Prostate gland (tissue), 2 donors: ENCODE measurements around the gene ZBTB25. TPM values are rescaled to one million over a fixed set of nuclear protein-coding genes. Genes with fewer than 3 reads are reported as not detected.
"Not testable (repeated sequence)": the region's sequence is repeated elsewhere in the genome, so short reads cannot be mapped to it uniquely, and the experiment has no call there.

Source experiments
- DNase-seq: peaks from one replicate; pipeline ENCODE4 v3.0.0-alpha.2; 2019; ENCODE audit warnings: low spot score
- H3K27ac ChIP-seq, 2 donors: fragments of 200-600 bp; sonication (generic); 2 replicates each; pipeline ENCODE4 v1.5.1; 2017 to 2019
- H3K27me3 ChIP-seq: fragments of 200-600 bp; sonication (generic); replicated peaks from 2 replicates; pipeline ENCODE4 v1.5.1; 2019; ENCODE audit not compliant: insufficient read depth
- H3K36me3 ChIP-seq, 2 donors: fragments of 200-600 bp; sonication (generic); 1 replicate in 1 of 2; 2 replicates in 1 of 2; pipeline versions ENCODE4 v1.5.1 to v1.8.1; 2017 to 2019
- H3K4me1 ChIP-seq: fragments of 200-600 bp; sonication (generic); replicated peaks from 2 replicates; pipeline ENCODE4 v1.5.1; 2019
- H3K4me3 ChIP-seq, 2 donors: fragments of 200-600 bp; sonication (generic); 2 replicates each; pipeline ENCODE4 v1.5.1; 2017 to 2019
- H3K9me3 ChIP-seq: fragments of 200-600 bp; sonication (generic); 2 replicates; pipeline ENCODE4 v1.5.1; 2017
- POLR2A ChIP-seq: fragments of 450-650 bp; IDR thresholded peaks from one replicate; pipeline ENCODE4 v1.6.1; 2016; ENCODE audit warnings: antibody characterized with exemption, mild to moderate bottlenecking
- POLR2AphosphoS5 ChIP-seq: sonication (generic); formaldehyde crosslinking; IDR thresholded peaks from one replicate; pipeline ENCODE4 v1.6.1; 2017; ENCODE audit warnings: antibody characterized with exemption
- WGBS: methylation state at CpG from one replicate; pipeline ENCODE4 v1.1.5; 2018; 5-methylcytosine and 5-hydroxymethylcytosine counted together
- intact Hi-C: fragments of 100-400 bp; cut with DNase I; formaldehyde crosslinking; loops from one replicate; pipeline ENCODE4 v1.14.2; 2022
- total RNA-seq, 2 donors: library from RNA; depleted of rRNA; stranded (reverse); fragments of >200 nt; gene quantifications; one replicate each; pipeline ENCODE4 v1.1.0, GENCODE V29; 2016
- TF ChIP-seq, protein P1 (sequence below), 4 experiments: fragments of 200-600 bp in 2 of 4; fragments of 450-650 bp in 2 of 4; sonication (generic) in 2 of 4; IDR thresholded peaks; 1 replicate in 3 of 4; 2 replicates in 1 of 4; pipeline ENCODE4 v1.5.1; 2016 to 2019; ENCODE audit warnings: antibody characterized with exemption in 4 of 4, mild to moderate bottlenecking in 2 of 4, moderate library complexity in 2 of 4

Gene ZBTB25
- total RNA-seq, 2 donors from 2014 or later, result 10.2 to 20.2 TPM

DNA sequence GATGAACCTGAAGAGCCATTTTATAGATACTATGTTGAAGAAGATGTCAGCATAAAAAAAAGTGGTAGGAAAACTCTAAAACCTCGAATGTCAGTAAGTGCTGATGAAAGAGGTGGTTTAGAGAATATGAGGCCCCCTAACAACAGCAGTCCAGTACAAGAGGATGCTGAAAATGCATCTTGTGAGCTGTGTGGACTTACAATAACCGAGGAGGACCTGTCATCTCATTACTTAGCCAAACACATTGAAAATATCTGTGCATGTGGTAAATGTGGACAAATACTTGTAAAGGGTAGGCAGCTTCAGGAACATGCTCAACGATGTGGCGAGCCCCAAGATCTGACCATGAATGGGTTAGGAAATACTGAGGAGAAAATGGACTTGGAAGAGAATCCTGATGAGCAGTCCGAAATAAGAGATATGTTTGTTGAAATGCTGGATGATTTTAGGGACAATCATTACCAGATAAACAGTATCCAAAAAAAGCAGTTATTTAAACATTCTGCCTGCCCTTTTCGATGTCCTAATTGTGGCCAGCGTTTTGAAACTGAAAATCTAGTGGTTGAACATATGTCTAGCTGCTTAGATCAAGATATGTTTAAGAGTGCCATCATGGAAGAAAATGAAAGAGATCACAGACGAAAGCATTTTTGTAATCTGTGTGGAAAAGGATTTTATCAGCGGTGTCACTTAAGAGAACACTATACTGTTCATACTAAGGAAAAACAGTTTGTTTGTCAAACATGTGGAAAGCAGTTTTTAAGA lies 19.1 kb upstream of the ZBTB25 start:
- 80% methylated on average over 9 of the region's 9 CpGs for WGBS
- DNase-seq, result no peak

DNA sequence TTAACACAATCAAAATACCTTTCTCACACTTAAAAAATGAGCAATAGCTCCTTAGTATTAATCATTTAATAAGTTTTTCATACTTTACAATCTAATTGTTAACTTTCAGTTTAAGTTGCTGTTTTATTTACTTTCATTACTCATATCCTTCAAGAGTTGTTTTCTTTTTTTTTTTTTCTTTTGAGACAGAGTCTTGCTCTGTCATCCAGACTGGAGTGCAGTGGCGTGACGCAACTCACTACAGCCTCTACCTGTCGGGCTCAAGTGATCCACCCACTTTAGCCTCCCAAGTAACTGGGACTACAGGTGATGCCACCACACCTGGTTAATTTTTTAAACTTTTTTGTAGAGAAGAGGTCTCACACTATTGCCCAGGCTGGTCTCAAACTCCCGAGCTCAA lies 17.1 kb upstream of the ZBTB25 start:
- Histone ChIP-seq H3K4me3 (no peak overlapping the region), H3K27ac (peak overlapping the region; percentile 55 to 58), H3K9me3 (no peaks in the 10 kb centered on the region), H3K36me3 (no peaks in the 10 kb centered on the region), H3K4me1 (peaks cover 14% of the 10 kb centered on the region), H3K27me3 (no peaks in the 10 kb centered on the region)
- WGBS, result 95% methylated on average over 4 of the region's 4 CpGs
- TF ChIP-seq, protein P1, sequence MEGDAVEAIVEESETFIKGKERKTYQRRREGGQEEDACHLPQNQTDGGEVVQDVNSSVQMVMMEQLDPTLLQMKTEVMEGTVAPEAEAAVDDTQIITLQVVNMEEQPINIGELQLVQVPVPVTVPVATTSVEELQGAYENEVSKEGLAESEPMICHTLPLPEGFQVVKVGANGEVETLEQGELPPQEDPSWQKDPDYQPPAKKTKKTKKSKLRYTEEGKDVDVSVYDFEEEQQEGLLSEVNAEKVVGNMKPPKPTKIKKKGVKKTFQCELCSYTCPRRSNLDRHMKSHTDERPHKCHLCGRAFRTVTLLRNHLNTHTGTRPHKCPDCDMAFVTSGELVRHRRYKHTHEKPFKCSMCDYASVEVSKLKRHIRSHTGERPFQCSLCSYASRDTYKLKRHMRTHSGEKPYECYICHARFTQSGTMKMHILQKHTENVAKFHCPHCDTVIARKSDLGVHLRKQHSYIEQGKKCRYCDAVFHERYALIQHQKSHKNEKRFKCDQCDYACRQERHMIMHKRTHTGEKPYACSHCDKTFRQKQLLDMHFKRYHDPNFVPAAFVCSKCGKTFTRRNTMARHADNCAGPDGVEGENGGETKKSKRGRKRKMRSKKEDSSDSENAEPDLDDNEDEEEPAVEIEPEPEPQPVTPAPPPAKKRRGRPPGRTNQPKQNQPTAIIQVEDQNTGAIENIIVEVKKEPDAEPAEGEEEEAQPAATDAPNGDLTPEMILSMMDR (IDR thresholded peaks at IDR 0.05), result no peak
- TF ChIP-seq POLR2A (no peak), POLR2AphosphoS5 (no peak)
- no peak for DNase-seq
- intact Hi-C loops, result no loop called here

More for the DNA sequence above, 19.1 kb upstream of the ZBTB25 start:
- H3K4me1 ChIP-seq, result peaks cover 3% of the 10 kb centered on the region
- intact Hi-C loops, result no loop called here
- no peak for TF ChIP-seq POLR2A
- TF ChIP-seq, protein P1 (IDR thresholded peaks at IDR 0.05), result no peak
- TF ChIP-seq POLR2AphosphoS5, result no peak
- peak overlapping the region; percentile 27 to 55 for H3K27ac ChIP-seq
- no peak overlapping the region for H3K4me3 ChIP-seq
- H3K27me3 ChIP-seq, result no peaks in the 10 kb centered on the region
- H3K9me3 ChIP-seq, result no peaks in the 10 kb centered on the region
- no peaks in the 10 kb centered on the region for H3K36me3 ChIP-seq

DNA sequence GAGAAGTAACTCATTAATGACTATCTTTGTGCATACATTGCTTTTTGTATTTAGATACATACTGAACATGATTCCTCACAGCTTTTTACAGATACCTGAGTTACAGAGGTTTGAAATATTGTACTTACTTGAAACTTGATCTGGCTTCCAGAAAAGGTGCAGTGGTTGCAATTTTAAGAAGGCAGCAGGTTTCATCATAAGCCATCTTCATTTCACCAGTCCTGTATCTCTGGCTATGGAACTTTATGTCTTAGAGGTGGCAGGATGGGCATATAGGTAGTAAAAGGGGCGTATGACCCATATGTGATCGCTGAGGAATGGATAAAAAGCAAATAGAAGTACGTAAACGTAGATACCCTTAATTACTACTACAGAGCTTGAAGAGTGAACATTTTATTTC lies 14.6 kb upstream of the ZBTB25 start:
- Histone ChIP-seq H3K4me3 (no peak overlapping the region), H3K27ac (peak overlapping the region; percentile 59 to 65), H3K36me3 (no peaks in the 10 kb centered on the region), H3K4me1 (peaks cover 17% of the 10 kb centered on the region), H3K27me3 (no peaks in the 10 kb centered on the region), H3K9me3 (no peaks in the 10 kb centered on the region)
- intact Hi-C loops, result loop anchor here (10.0 kb wide), 1 partner anchor 173 kb away; no protein-coding TSS in a partner anchor
- 70% methylated on average over 4 of the region's 4 CpGs for WGBS
- no peak for DNase-seq
- TF ChIP-seq POLR2AphosphoS5, result no peak
- TF ChIP-seq POLR2A, result no peak
- TF ChIP-seq, protein P1 (IDR thresholded peaks at IDR 0.05), result no peak

DNA sequence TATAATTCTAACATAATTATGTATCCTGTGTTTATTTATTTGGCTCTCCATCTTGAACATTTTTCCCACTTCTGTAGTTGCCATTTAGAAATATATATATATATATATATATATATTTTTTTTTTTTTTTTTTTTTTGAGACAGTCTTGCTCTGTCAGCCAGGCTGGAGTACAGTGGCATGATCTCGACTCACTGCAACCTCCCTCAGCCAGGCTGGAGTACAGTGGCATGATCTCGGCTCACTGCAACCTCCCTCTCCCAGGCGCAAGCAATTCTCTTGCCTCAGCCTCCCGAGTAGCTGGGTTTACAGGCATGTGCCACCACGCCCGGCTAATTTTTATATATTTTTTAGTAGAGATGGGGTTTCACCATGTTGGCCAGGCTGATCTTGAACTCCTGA lies 14.0 kb upstream of the ZBTB25 start:
- H3K4me3 ChIP-seq, H3K36me3 ChIP-seq, H3K9me3 ChIP-seq, DNase-seq, H3K27me3 ChIP-seq: not testable (repeated sequence)
- intact Hi-C loops, result loop anchor here (10.0 kb wide), 1 partner anchor 173 kb away; no protein-coding TSS in a partner anchor
- peak overlapping the region; percentile 81 to 98 for H3K27ac ChIP-seq
- H3K4me1 ChIP-seq, result peaks cover 18% of the 10 kb centered on the region
- WGBS, result 83% methylated on average over 6 of the region's 6 CpGs

DNA sequence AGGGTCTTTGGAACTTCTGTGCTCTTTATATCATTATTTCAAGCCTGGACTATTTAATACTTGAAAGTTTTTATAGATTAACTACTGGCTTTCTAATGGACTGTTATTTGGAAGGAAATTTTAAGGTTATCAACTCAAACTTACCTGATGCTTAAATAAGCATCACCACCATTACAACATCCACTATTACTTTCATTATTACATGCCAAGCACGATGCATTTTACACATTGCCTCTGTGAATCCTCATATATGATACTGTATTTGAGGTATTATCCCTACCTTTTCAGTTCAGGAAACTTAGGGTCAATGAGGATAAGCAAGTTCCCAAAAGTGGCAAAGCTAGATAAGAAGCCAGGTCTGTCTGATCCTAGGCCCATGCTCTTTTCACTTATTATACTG lies 13.3 kb upstream of the ZBTB25 start:
- Histone ChIP-seq H3K4me1 (peaks cover 25% of the 10 kb centered on the region), H3K9me3 (no peaks in the 10 kb centered on the region), H3K4me3 (no peak overlapping the region), H3K27me3 (no peaks in the 10 kb centered on the region), H3K36me3 (no peaks in the 10 kb centered on the region), H3K27ac (peak overlapping the region; percentile 81 to 98)
- WGBS, result 97% methylated on average over 1 of the region's 1 CpG
- intact Hi-C loops, result loop anchor here (10.0 kb wide), 1 partner anchor 172 kb away; no protein-coding TSS in a partner anchor
- no peak for DNase-seq
- TF ChIP-seq POLR2AphosphoS5 (no peak), POLR2A (no peak)
- TF ChIP-seq, protein P1 (IDR thresholded peaks at IDR 0.05), result no peak
